Hepatocyte (in vitro differentiated cells): ENCODE data around the gene RANBP3L. TPM values are rescaled to one million over a fixed set of nuclear protein-coding genes. Genes with fewer than 3 reads are reported as not detected.
"Not testable (repeated sequence)": the region's sequence is repeated elsewhere in the genome, so short reads cannot be mapped to it uniquely, and the experiment has no call there.

Source experiments
- DNase-seq: peaks from one replicate; pipeline ENCODE4 v3.0.0-alpha.2; 2016; ENCODE audit warnings: low spot score
- H2AFZ ChIP-seq: fragments of 200-600 bp; sonication (generic); 2 replicates; pipeline ENCODE4 v1.6.0; 2016; ENCODE audit warnings: antibody characterized with exemption, mild to moderate bottlenecking
- H3K27ac ChIP-seq: fragments of 200-600 bp; sonication (generic); 2 replicates; pipeline ENCODE4 v1.5.1; 2016; ENCODE audit warnings: mild to moderate bottlenecking
- H3K27me3 ChIP-seq: fragments of 200-600 bp; sonication (generic); 2 replicates; pipeline ENCODE4 v1.6.1; 2016
- H3K36me3 ChIP-seq: fragments of 200-600 bp; sonication (generic); replicated peaks from 2 replicates; pipeline ENCODE4 v1.5.1; 2016; ENCODE audit warnings: low read depth; ENCODE audit not compliant: insufficient read depth
- H3K4me1 ChIP-seq: fragments of 200-600 bp; sonication (generic); 2 replicates; pipeline ENCODE4 v1.5.1; 2016; ENCODE audit warnings: mild to moderate bottlenecking, moderate library complexity; ENCODE audit not compliant: insufficient read depth
- H3K4me2 ChIP-seq: fragments of 200-600 bp; sonication (generic); 2 replicates; pipeline ENCODE4 v1.6.0; 2016
- H3K4me3 ChIP-seq: fragments of 200-600 bp; sonication (generic); 2 replicates; pipeline ENCODE4 v1.5.1; 2016; ENCODE audit warnings: mild to moderate bottlenecking
- H3K79me2 ChIP-seq: fragments of 200-600 bp; sonication (generic); 2 replicates; pipeline ENCODE4 v1.6.0; 2017; ENCODE audit warnings: mild to moderate bottlenecking
- H3K9me2 ChIP-seq: fragments of 200-600 bp; sonication (generic); replicated peaks from 2 replicates; pipeline ENCODE4 v1.6.0; 2017; ENCODE audit warnings: mild to moderate bottlenecking; ENCODE audit not compliant: insufficient read depth
- H3K9me3 ChIP-seq: fragments of 200-600 bp; sonication (generic); 2 replicates; pipeline ENCODE4 v1.5.1; 2016; ENCODE audit warnings: low read depth, mild to moderate bottlenecking
- H4K20me1 ChIP-seq: fragments of 200-600 bp; sonication (generic); 2 replicates; pipeline ENCODE4 v1.6.0; 2016; ENCODE audit warnings: mild to moderate bottlenecking; ENCODE audit not compliant: insufficient read depth, poor library complexity, severe bottlenecking
- EZH2 ChIP-seq: fragments of 200-600 bp; sonication (generic); IDR thresholded peaks from 2 replicates; pipeline ENCODE4 v1.6.1; 2016; ENCODE audit warnings: antibody characterized with exemption, mild to moderate bottlenecking, borderline replicate concordance
- EZH2phosphoT487 ChIP-seq: fragments of 200-600 bp; sonication (generic); IDR thresholded peaks from one replicate; pipeline ENCODE4 v1.6.1; 2018; ENCODE audit warnings: antibody characterized with exemption, mild to moderate bottlenecking, low read depth, moderate library complexity; ENCODE audit not compliant: unreplicated experiment, severe bottlenecking
- WGBS: methylation state at CpG from one replicate; pipeline ENCODE4 v1.1.6; 2016; ENCODE audit warnings: low lambda C conversion rate; ENCODE audit errors: missing lambda C conversion rate; 5-methylcytosine and 5-hydroxymethylcytosine counted together
- polyA plus RNA-seq: library from polyadenylated mRNA; unstranded; fragments of >200 nt; fragmentation: Nextera tagmentation; extraction: Ambion mirVana; gene quantifications from 2 replicates; pipeline ENCODE4 v1.2.1, GENCODE V29; 2016
- total RNA-seq: library from RNA; depleted of rRNA; stranded (reverse); fragments of >200 nt; gene quantifications from 2 replicates; pipeline ENCODE4 v1.2.3, GENCODE V29; 2014
- TF ChIP-seq, protein P1 (sequence below): fragments of 200-600 bp; sonication (generic); IDR thresholded peaks from 2 replicates; pipeline ENCODE4 v1.5.1; 2016; ENCODE audit warnings: antibody characterized with exemption, mild to moderate bottlenecking; ENCODE audit not compliant: poor library complexity

The RANBP3L gene
- total and polyA plus RNA-seq, 2 experiments from 2014 or later: 0.28 to 6.5 TPM

GRCh38 chr5:36337597-36337996 is 35.9 kb upstream of the RANBP3L start:
- H3K4me3 ChIP-seq: no peak overlapping the region
- H3K79me2 ChIP-seq: no peaks in the 10 kb centered on the region
- WGBS: 52% methylated on average over 1 of the region's 1 CpG
- no peak for DNase-seq
- H3K9me3 ChIP-seq: no peaks in the 10 kb centered on the region
- H3K4me1 ChIP-seq: no peaks in the 10 kb centered on the region
- no peaks in the 10 kb centered on the region for H3K27me3 ChIP-seq
- H4K20me1 ChIP-seq: no peaks in the 10 kb centered on the region
- no peak overlapping the region for H3K4me2 ChIP-seq
- H3K36me3 ChIP-seq: no peaks in the 10 kb centered on the region
- H2AFZ ChIP-seq: no peak overlapping the region
- TF ChIP-seq EZH2 (no peak), EZH2phosphoT487 (no peak)
- TF ChIP-seq, protein P1, sequence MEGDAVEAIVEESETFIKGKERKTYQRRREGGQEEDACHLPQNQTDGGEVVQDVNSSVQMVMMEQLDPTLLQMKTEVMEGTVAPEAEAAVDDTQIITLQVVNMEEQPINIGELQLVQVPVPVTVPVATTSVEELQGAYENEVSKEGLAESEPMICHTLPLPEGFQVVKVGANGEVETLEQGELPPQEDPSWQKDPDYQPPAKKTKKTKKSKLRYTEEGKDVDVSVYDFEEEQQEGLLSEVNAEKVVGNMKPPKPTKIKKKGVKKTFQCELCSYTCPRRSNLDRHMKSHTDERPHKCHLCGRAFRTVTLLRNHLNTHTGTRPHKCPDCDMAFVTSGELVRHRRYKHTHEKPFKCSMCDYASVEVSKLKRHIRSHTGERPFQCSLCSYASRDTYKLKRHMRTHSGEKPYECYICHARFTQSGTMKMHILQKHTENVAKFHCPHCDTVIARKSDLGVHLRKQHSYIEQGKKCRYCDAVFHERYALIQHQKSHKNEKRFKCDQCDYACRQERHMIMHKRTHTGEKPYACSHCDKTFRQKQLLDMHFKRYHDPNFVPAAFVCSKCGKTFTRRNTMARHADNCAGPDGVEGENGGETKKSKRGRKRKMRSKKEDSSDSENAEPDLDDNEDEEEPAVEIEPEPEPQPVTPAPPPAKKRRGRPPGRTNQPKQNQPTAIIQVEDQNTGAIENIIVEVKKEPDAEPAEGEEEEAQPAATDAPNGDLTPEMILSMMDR: no peak
- H3K9me2 ChIP-seq: no peaks in the 10 kb centered on the region
- H3K27ac ChIP-seq: no peak overlapping the region

- WGBS: 87% methylated on average over 5 of the region's 5 CpGs
- TF ChIP-seq EZH2 (no peak), EZH2phosphoT487 (no peak)
- TF ChIP-seq, protein P1: no peak
- no peak for DNase-seq
Observed at GRCh38 chr5:36334315-36334714, 32.6 kb upstream of the RANBP3L start.

GRCh38 chr5:36332720-36333119 is 31.0 kb upstream of the RANBP3L start:
- not testable (repeated sequence) for H3K27me3 ChIP-seq, H3K36me3 ChIP-seq, H4K20me1 ChIP-seq, H3K4me2 ChIP-seq, H3K9me2 ChIP-seq, DNase-seq, H3K27ac ChIP-seq, H3K4me1 ChIP-seq, H3K79me2 ChIP-seq, H3K4me3 ChIP-seq, H2AFZ ChIP-seq, H3K9me3 ChIP-seq
- WGBS: 90% methylated on average over 13 of the region's 13 CpGs

More at GRCh38 chr5:36334315-36334714, 32.6 kb upstream of the RANBP3L start:
- Histone ChIP-seq H3K4me2 (no peak overlapping the region), H3K4me1 (no peaks in the 10 kb centered on the region), H3K9me3 (no peaks in the 10 kb centered on the region), H3K27ac (no peak overlapping the region), H3K36me3 (no peaks in the 10 kb centered on the region), H4K20me1 (no peaks in the 10 kb centered on the region), H3K9me2 (no peaks in the 10 kb centered on the region), H3K79me2 (no peaks in the 10 kb centered on the region), H2AFZ (no peak overlapping the region), H3K27me3 (no peaks in the 10 kb centered on the region), H3K4me3 (no peak overlapping the region)

DNA sequence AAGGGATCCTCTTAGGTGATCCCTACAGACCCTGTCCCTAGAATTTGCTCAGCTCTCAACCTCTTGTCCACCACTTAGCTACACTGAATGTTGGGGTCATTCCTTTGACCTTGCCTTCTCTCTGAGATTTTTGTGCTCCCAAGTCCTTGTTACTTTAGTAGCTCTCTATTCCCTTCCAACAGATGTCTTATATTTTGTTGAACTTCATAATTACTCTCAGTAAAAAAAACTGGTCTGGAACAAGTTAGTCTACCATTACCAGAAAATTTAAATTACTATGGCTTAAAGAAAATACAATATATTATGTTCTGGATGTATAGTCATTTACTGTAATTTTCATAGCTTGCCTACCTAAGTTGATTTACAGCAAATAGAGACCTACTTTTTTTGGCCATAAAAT is 23.5 kb upstream of the RANBP3L start:
- TF ChIP-seq EZH2phosphoT487: no peak
- TF ChIP-seq, protein P1: no peak
- no peak for TF ChIP-seq EZH2
- no peak overlapping the region for H3K4me2 ChIP-seq
- no peak overlapping the region for H3K27ac ChIP-seq
- H3K79me2 ChIP-seq: no peaks in the 10 kb centered on the region
- H3K9me2 ChIP-seq: no peaks in the 10 kb centered on the region
- no peak overlapping the region for H3K4me3 ChIP-seq
- no peak for DNase-seq
- H3K36me3 ChIP-seq: no peaks in the 10 kb centered on the region
- no peaks in the 10 kb centered on the region for H3K27me3 ChIP-seq
- H3K4me1 ChIP-seq: no peaks in the 10 kb centered on the region
- no peak overlapping the region for H2AFZ ChIP-seq
- no peaks in the 10 kb centered on the region for H3K9me3 ChIP-seq
- no peaks in the 10 kb centered on the region for H4K20me1 ChIP-seq
